ENCODE results near the gene TRAF2.
"Not testable (repeated sequence)": the region's sequence is repeated elsewhere in the genome, so short reads cannot be mapped to it uniquely, and the experiment has no call there.

TRAF2 gene

GRCh38 chr9:136868644-136869043, 17.7 kb upstream of the TRAF2 start:
- DNase-seq (no peak), ATAC-seq (replicated peaks) (no peak)
- Mint-ChIP-seq H3K27me3 (no peaks in the 10 kb centered on the region), H3K9me3 (peaks cover 1 to 3% of the 10 kb centered on the region in 2 donors), H3K4me1 (peaks cover 8 to 23% of the 10 kb centered on the region in 2 donors), H3K4me3 (peak overlapping the region in 1 of 2 donors; percentile 9), H3K36me3 (peaks cover 8 to 9% of the 10 kb centered on the region in 2 donors), H3K27ac (no peak overlapping the region)

DNA sequence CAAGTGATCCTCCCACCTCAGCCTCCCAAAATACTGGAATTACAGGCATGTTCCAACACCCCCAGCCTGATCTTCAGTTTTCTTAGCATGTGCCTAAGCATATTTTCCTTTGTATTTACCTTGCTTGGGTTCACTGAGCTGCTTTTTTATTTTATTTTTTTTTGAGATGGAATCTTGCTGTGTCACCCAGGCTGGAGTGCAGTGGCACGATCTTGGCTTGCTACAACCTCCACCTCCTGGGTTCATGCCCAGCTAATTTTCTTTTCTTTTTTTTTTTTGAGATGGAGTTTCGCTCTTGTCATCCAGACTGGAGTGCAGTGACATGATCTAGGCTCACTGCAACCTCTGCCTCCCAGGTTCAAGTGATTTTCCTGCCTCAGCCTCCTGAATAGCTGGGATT, 16.7 kb upstream of the TRAF2 start:
- not testable (repeated sequence) for H3K36me3 Mint-ChIP-seq; H3K27me3 Mint-ChIP-seq; H3K27ac Mint-ChIP-seq; ATAC-seq (replicated peaks); H3K4me3 Mint-ChIP-seq; H3K9me3 Mint-ChIP-seq; DNase-seq
- H3K4me1 Mint-ChIP-seq, result peaks cover 8 to 19% of the 10 kb centered on the region in 2 donors

GRCh38 chr9:136875155-136875554, 11.2 kb upstream of the TRAF2 start:
- DNase-seq (no peak), ATAC-seq (replicated peaks) (no peak)
- Mint-ChIP-seq H3K36me3 (peaks cover 1 to 2% of the 10 kb centered on the region in 2 donors), H3K4me3 (no peak overlapping the region), H3K9me3 (peaks cover 1 to 3% of the 10 kb centered on the region in 2 donors), H3K27me3 (peaks cover 0 to 3% of the 10 kb centered on the region in 2 donors), H3K4me1 (peaks cover under 1 to 3% of the 10 kb centered on the region in 2 donors), H3K27ac (no peak overlapping the region)

DNA sequence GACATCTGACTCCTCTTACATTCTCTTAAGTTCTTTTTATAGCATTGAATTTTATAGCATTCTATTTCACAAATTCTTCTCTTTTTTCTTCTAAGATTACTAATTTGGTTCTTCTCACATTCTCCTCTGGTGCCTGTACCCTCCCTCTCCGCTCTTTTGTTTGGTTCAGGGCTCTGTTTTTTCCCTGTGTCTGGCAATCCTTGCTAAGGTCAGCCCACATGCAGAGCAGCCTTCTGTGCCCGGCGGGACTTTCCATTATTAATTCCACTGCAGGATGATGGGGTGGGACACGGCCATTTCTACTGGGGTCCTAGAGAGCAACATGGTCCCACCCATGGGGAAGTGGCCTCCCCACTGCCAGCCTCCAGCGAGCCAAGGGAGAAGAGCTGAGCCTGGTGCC, 9.8 kb upstream of the TRAF2 start:
- H3K27me3 Mint-ChIP-seq, result peaks cover 0 to 3% of the 10 kb centered on the region in 2 donors
- H3K4me1 Mint-ChIP-seq, result peaks cover 9 to 15% of the 10 kb centered on the region in 2 donors
- peaks cover 3% of the 10 kb centered on the region in 2 donors for H3K9me3 Mint-ChIP-seq
- DNase-seq (no peak), ATAC-seq (replicated peaks) (no peak)
- no peak overlapping the region for H3K4me3 Mint-ChIP-seq
- H3K27ac Mint-ChIP-seq, result peak overlapping the region; percentile 79
- peaks cover 1 to 6% of the 10 kb centered on the region in 2 donors for H3K36me3 Mint-ChIP-seq

GRCh38 chr9:136880651-136881050, 5.7 kb upstream of the TRAF2 start:
- ATAC-seq (replicated peaks), result no peak
- H3K36me3 Mint-ChIP-seq, result peaks cover 8 to 19% of the 10 kb centered on the region in 2 donors
- peaks cover 0 to 2% of the 10 kb centered on the region in 2 donors for H3K9me3 Mint-ChIP-seq
- no peak overlapping the region for H3K27ac Mint-ChIP-seq
- no peak for DNase-seq
- peak overlapping the region in 1 of 2 donors; percentile 43 for H3K4me3 Mint-ChIP-seq
- peaks cover 0 to 3% of the 10 kb centered on the region in 2 donors for H3K27me3 Mint-ChIP-seq
- H3K4me1 Mint-ChIP-seq, result peaks cover 26 to 45% of the 10 kb centered on the region in 2 donors

- Mint-ChIP-seq H3K36me3 (peaks cover 8 to 19% of the 10 kb centered on the region in 2 donors), H3K9me3 (peaks cover 0 to 2% of the 10 kb centered on the region in 2 donors), H3K4me1 (peaks cover 26 to 45% of the 10 kb centered on the region in 2 donors), H3K4me3 (peak overlapping the region; percentile 86 to 88), H3K27ac (peak overlapping the region; percentile 95), H3K27me3 (no peaks in the 10 kb centered on the region)
- ATAC-seq (replicated peaks), result peak; percentile 55 to 60
- peak; percentile 68 for DNase-seq
These were observed 4.6 kb upstream of the TRAF2 start for GRCh38 chr9:136881691-136882108.

DNA sequence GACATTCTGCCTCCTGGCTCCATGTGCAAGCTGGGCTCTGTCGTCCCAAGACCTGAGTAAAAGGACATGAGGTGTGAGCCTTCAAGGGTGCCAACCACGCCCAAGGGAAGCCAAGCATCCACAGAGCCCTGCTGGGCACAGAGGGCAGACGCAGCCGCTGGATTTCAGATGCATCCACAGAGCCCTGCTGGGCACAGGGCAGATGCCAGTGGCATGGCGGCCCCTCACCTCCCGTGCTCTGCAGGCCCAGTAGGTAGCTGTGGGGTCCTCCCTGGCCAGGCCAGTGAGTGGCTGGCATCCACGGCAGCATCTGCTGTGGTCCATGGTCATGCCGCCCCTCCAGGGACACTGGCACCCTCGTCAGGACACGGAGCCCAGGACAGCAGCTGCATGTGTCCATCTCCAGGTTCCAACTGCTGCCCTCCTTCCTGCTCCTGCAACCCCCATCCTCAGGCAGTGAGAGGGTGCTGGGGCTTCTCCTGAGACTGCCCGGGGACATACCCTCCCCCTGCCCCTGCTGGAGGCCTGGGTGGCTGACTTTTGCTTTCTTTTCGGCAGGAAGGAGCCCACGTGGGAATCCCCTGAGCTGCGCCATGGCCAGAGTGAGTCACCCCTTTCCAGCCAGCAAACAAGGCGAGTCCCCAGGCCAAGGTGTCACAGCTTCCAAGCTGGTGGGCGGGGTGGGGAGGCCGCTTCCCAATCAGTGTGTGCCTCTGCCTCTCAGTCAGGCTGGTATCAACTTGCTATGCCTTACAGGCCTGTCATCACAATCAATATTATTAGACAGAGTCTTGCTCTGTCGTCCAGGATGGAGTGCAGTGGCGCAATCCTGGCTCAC, 4.0 kb upstream of the TRAF2 start:
- peaks cover 30 to 50% of the 10 kb centered on the region in 2 donors for H3K4me1 Mint-ChIP-seq
- H3K9me3 Mint-ChIP-seq, result peaks cover 0 to 2% of the 10 kb centered on the region in 2 donors
- H3K27me3 Mint-ChIP-seq, result no peaks in the 10 kb centered on the region
- peak overlapping the region; percentile 86 to 88 for H3K4me3 Mint-ChIP-seq
- peak; percentile 64 for ATAC-seq (replicated peaks)
- peaks cover 8 to 19% of the 10 kb centered on the region in 2 donors for H3K36me3 Mint-ChIP-seq
- DNase-seq, result peak; percentile 86
- H3K27ac Mint-ChIP-seq, result peak overlapping the region; percentile 95

GRCh38 chr9:136882947-136883283, 3.4 kb upstream of the TRAF2 start:
- H3K27me3 Mint-ChIP-seq; ATAC-seq (replicated peaks); H3K9me3 Mint-ChIP-seq; DNase-seq: not testable (repeated sequence)
- Mint-ChIP-seq H3K4me3 (peak overlapping the region; percentile 86 to 88), H3K27ac (peak overlapping the region; percentile 95), H3K4me1 (peaks cover 31 to 53% of the 10 kb centered on the region in 2 donors), H3K36me3 (peaks cover 8 to 19% of the 10 kb centered on the region in 2 donors)

DNA sequence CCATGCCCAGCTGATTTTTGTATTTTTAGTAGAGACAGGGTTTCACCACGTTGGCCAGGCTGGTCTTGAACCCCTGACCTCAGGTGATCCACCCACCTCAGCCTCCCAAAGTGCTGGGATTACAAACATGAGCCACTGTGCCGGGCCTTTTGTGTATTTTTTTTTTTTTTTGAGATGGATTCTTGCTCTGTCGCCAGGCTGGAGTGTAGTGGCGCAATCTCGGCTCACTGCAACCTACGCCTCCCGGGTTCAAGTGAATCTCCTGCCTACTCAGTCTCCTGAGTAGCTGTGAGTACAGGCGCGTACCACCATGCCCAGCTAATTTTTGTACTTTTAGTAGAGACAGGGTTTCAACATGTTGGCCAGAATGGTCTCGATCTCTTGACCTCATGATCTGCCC, 2.6 kb upstream of the TRAF2 start:
- peaks cover 31 to 61% of the 10 kb centered on the region in 2 donors for H3K4me1 Mint-ChIP-seq
- not testable (repeated sequence) for H3K27ac Mint-ChIP-seq, H3K9me3 Mint-ChIP-seq

DNA sequence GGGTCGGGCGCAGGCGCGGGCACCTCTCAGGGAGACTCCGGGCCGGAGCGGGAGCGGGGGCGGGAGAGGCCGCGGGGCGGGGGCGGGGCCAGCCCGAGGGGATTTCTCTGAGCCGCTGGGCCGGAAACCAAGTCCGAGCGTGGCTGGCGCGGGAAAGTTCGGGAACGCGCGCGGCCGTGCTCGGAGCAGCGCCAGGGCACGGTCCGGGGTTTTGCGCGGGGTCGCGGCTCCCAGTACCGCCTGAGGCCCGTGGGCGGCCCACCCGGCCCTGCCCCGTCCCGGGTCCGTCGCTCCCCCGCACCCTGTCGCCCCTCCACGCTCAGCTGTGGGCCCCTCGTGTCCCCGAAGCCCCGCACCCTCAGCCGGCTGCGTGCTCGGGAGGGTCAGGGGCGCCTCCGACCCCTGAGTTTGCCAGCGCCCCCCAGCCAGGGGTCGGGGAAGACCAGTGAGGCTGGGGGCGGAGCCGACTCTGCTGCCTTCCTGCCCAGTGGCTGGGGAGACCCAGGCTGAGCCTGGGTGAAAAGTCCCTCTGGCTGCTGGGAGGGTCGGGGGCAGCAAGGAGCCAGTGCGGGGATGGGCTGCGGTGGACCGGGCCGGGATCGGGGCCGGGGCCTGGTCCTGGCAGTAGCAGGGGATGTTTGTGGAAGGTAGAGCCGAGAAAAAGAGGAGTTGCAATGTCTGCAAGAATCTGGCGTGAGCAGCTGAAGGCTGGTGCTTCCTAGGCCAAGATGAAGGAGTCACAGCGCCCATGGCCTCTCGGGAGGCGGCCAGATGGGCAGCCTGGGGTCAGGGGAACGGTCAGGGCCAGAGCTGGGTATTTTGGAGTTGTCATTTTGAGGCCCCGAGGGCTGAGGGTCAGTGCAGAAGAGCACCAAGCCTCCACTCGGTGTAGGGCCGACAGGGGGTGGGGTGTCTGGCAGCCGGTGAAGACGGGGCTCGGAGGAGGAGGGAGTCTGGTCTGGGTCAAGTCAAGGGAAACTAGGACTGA, 588 bp downstream of the TRAF2 start:
- DNase-seq, result peak; percentile 27
- H3K4me3 Mint-ChIP-seq, result peak overlapping the region; percentile 91 to 100
- ATAC-seq (replicated peaks), result peak; percentile 24 to 29

More for the DNA sequence above, 2.6 kb upstream of the TRAF2 start:
- H3K4me3 Mint-ChIP-seq; H3K27me3 Mint-ChIP-seq; ATAC-seq (replicated peaks); DNase-seq: not testable (repeated sequence)
- H3K36me3 Mint-ChIP-seq, result peaks cover 8 to 22% of the 10 kb centered on the region in 2 donors

DNA sequence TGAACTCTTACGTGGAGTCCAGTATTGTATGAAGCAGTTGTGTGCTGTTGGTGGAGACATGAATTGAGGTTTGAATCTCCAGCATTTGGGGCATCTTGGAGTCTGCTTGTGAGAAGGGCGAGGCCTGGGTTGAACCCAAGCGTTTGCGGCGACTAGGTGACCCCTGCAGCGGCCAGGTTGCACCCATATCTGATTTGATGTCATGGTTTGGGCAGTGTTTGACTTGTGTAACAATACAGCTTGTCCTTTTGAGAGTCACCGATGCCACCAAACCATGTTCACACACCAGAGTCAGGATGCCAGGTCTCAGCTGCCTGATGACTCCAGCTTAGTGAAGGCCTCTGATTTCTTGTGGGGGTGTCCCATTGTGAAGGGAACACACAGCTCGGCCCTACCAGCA, 2.1 kb downstream of the TRAF2 start:
- no peak overlapping the region for H3K4me3 Mint-ChIP-seq
- H3K27me3 Mint-ChIP-seq, result no peaks in the 10 kb centered on the region
- ATAC-seq (replicated peaks), result no peak
- peaks cover 13 to 37% of the 10 kb centered on the region in 2 donors for H3K4me1 Mint-ChIP-seq
- H3K9me3 Mint-ChIP-seq, result no peaks in the 10 kb centered on the region
- no peak for DNase-seq
- peaks cover 13 to 22% of the 10 kb centered on the region in 2 donors for H3K36me3 Mint-ChIP-seq
- H3K27ac Mint-ChIP-seq, result no peak overlapping the region

More for the DNA sequence above, 588 bp downstream of the TRAF2 start:
- no peaks in the 10 kb centered on the region for H3K27me3 Mint-ChIP-seq
- peak overlapping the region; percentile 92 for H3K27ac Mint-ChIP-seq
- H3K9me3 Mint-ChIP-seq, result no peaks in the 10 kb centered on the region
- H3K36me3 Mint-ChIP-seq, result peaks cover 10 to 23% of the 10 kb centered on the region in 2 donors
- peaks cover 18 to 46% of the 10 kb centered on the region in 2 donors for H3K4me1 Mint-ChIP-seq

DNA sequence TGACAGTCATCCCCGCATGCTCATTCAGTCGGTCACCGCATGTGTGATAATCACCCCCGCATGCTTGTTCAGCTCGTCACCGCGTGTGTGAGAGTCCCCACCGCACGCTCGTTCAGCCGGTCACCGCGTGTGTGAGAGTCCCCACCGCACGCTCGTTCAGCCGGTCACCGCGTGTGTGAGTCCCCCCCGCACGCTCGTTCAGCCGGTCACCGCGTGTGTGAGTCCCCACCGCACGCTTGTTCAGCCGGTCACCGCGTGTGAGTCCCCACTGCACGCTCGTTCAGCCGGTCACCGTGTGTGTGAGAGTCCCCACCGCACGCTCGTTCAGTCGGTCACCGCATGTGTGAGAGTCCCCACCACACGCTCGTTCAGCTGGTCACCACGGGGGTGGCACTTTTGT, 3.5 kb downstream of the TRAF2 start:
- no peak overlapping the region for H3K4me3 Mint-ChIP-seq
- peaks cover 19 to 28% of the 10 kb centered on the region in 2 donors for H3K36me3 Mint-ChIP-seq
- H3K4me1 Mint-ChIP-seq, result peaks cover 21 to 44% of the 10 kb centered on the region in 2 donors

DNA sequence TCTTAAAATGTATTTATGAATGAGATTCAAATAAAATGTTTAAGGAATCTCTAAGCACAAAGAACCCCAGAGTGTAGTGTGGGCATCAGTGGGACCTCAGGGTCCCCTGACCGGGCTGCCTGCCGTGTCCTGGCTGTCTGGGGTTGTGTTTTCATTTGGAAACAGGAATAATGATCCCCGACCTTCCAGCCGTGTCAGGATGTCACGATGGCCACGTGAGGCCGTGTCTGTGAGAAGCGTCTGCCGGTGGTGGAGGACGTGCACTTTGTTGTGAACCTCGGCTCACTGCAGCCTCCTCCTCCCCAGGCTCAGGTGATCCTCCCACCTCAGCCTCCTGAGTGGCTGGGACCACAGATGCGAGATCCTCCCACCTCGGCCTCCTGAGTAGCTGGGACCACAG, 4.3 kb downstream of the TRAF2 start:
- DNase-seq (no peak), ATAC-seq (replicated peaks) (no peak)
- Mint-ChIP-seq H3K27me3 (no peaks in the 10 kb centered on the region), H3K4me1 (peaks cover 19 to 44% of the 10 kb centered on the region in 2 donors), H3K36me3 (peaks cover 19 to 32% of the 10 kb centered on the region in 2 donors), H3K4me3 (no peak overlapping the region), H3K27ac (no peak overlapping the region), H3K9me3 (no peaks in the 10 kb centered on the region)

More for the DNA sequence above, 3.5 kb downstream of the TRAF2 start:
- no peak for ATAC-seq (replicated peaks)
- no peaks in the 10 kb centered on the region for H3K27me3 Mint-ChIP-seq
- H3K27ac Mint-ChIP-seq, result no peak overlapping the region
- no peaks in the 10 kb centered on the region for H3K9me3 Mint-ChIP-seq
- no peak for DNase-seq

DNA sequence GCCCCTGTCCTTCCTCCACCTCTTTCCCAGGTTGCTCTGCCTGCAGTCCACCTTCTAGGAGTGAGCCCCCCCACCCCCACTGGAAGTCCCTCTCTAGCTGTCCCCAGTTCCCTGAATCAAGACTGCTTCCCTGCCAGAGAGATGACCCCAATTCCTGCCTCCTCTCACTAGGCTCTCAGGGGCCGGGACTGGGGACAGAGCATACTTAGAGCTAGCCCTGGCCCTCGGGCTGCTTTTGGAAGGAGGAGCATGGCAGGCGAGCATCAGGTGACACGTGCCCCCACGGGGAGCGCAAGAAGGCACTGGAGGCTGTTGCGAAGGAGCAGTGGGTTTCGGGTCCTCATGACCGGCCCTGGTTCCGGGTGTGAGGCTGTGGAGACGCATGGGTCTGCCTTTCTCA, 9.7 kb downstream of the TRAF2 start:
- peaks cover 33 to 68% of the 10 kb centered on the region in 2 donors for H3K4me1 Mint-ChIP-seq
- no peak overlapping the region for H3K4me3 Mint-ChIP-seq
- H3K36me3 Mint-ChIP-seq, result peaks cover 39 to 44% of the 10 kb centered on the region in 2 donors
- H3K27ac Mint-ChIP-seq, result no peak overlapping the region
- no peaks in the 10 kb centered on the region for H3K9me3 Mint-ChIP-seq
- H3K27me3 Mint-ChIP-seq, result no peaks in the 10 kb centered on the region
- DNase-seq, result no peak
- ATAC-seq (replicated peaks), result no peak

Data from stimulated activated naive B cell treated with anti-CD40 and anti-IgM and Interleukin-4, amounts not matched to agents 10 μg/mL and 1 μg/mL and 100 μg/mL, for 72 hours (primary cell).